Stimulated activated CD8-positive, alpha-beta memory T cell treated with anti-CD3 and anti-CD28 coated beads, Interleukin-7, amount 100 ng/mL, for 24 hours (primary cell): Measurements from ENCODE around the gene ANKRD30B.
"Not testable (repeated sequence)": the region's sequence is repeated elsewhere in the genome, so short reads cannot be mapped to it uniquely, and the experiment has no call there.

Experiments
- DNase-seq: peaks from one replicate; pipeline ENCODE4 v3.0.0-alpha.2; 2020; ENCODE audit warnings: low read depth

The ANKRD30B gene

GRCh38 chr18:14747513-14748474 is at the start of gene ANKRD30B:
ANKRD30B (plus strand) TSS chr18:14748172; CDS start chr18:14748420, 248 bp downstream.
- no peak for DNase-seq

GRCh38 chr18:14701286-14702040 is 46.5 kb upstream of the ANKRD30B start:
- DNase-seq = not testable (repeated sequence)

- DNase-seq = not testable (repeated sequence)
Measured at GRCh38 chr18:14709761-14710160, 38.2 kb upstream of the ANKRD30B start.

- not testable (repeated sequence) for DNase-seq
Measured at GRCh38 chr18:14721569-14721968, 26.4 kb upstream of the ANKRD30B start.

GRCh38 chr18:14739056-14739455 is 8.9 kb upstream of the ANKRD30B start:
- DNase-seq = not testable (repeated sequence)

- DNase-seq = no peak
Measured at GRCh38 chr18:14746897-14747296, 1.1 kb upstream of the ANKRD30B start.

- DNase-seq = no peak
Measured at GRCh38 chr18:14748496-14748895, 524 bp downstream of the ANKRD30B start.

GRCh38 chr18:14763566-14763965 is 15.6 kb downstream of the ANKRD30B start:
- not testable (repeated sequence) for DNase-seq

GRCh38 chr18:14767474-14767873 is 19.5 kb downstream of the ANKRD30B start:
- DNase-seq = no peak

- DNase-seq = no peak
Measured at GRCh38 chr18:14768241-14768640, 20.3 kb downstream of the ANKRD30B start.

GRCh38 chr18:14769381-14769780 is 21.4 kb downstream of the ANKRD30B start:
- no peak for DNase-seq

- DNase-seq = no peak
Measured at GRCh38 chr18:14776801-14777200, 28.8 kb downstream of the ANKRD30B start.

GRCh38 chr18:14781671-14782070 is 33.7 kb downstream of the ANKRD30B start:
- DNase-seq = no peak

GRCh38 chr18:14784133-14784532 is 36.2 kb downstream of the ANKRD30B start:
- no peak for DNase-seq

- DNase-seq = not testable (repeated sequence)
Measured at GRCh38 chr18:14796876-14797275, 48.9 kb downstream of the ANKRD30B start.

GRCh38 chr18:14797969-14798764 is 50.2 kb downstream of the ANKRD30B start:
- DNase-seq = not testable (repeated sequence)

- DNase-seq = not testable (repeated sequence)
Measured at GRCh38 chr18:14811081-14811480, 63.1 kb downstream of the ANKRD30B start.

- not testable (repeated sequence) for DNase-seq
Measured at GRCh38 chr18:14826972-14827632, 79.1 kb downstream of the ANKRD30B start.

- DNase-seq = not testable (repeated sequence)
Measured at GRCh38 chr18:14841607-14842006, 93.6 kb downstream of the ANKRD30B start.

GRCh38 chr18:14851533-14851932 is 103.6 kb downstream of the ANKRD30B start:
- not testable (repeated sequence) for DNase-seq

GRCh38 chr18:14855634-14856033 is 107.7 kb downstream of the ANKRD30B start:
- not testable (repeated sequence) for DNase-seq
